Motor neuron (in vitro differentiated cells): ENCODE data around the gene PIK3R5. TPM values are rescaled to one million over a fixed set of nuclear protein-coding genes. Genes with fewer than 3 reads are reported as not detected.

Source experiments
- ATAC-seq, 8 experiments: fragments of 200-7000 bp; cut with Tn5 transposase; replicated peaks in 6 of 8; 2 replicates each; pipeline ENCODE4 v1.8.0; 2021; ENCODE audit warnings: mild to moderate bottlenecking in 8 of 8, moderate library complexity in 8 of 8
- H3K27ac ChIP-seq, 2 donors: fragments of 250-450 bp; sonication (Bioruptor Pico); 2 replicates each; pipeline ENCODE4 v1.9.0; 2021; ENCODE audit warnings: antibody characterized with exemption in 2 of 2, mild to moderate bottlenecking in 2 of 2, moderate library complexity in 1 of 2
- H3K4me1 ChIP-seq, 2 donors: fragments of 250-450 bp; sonication (Bioruptor Pico); replicated peaks in 1 of 2; 2 replicates each; pipeline ENCODE4 v1.6.1; 2021; ENCODE audit warnings: antibody characterized with exemption in 2 of 2, mild to moderate bottlenecking in 2 of 2, moderate library complexity in 1 of 2
- H3K4me3 ChIP-seq, 5 donors: fragments of 250-450 bp; sonication (Bioruptor Pico); 2 replicates each; pipeline ENCODE4 v1.9.0; 2021; ENCODE audit warnings: antibody characterized with exemption in 5 of 5, mild to moderate bottlenecking in 5 of 5, moderate library complexity in 4 of 5
- WGBS, 10 experiments: fragments of 450-650 bp; shearing (Covaris generic); methylation state at CpG; one replicate each; pipeline ENCODE4 v1.0.0; 2022; 5-methylcytosine and 5-hydroxymethylcytosine counted together
- in situ Hi-C, 9 experiments: fragments of 400-800 bp; cut with MboI; loops; one replicate each; pipeline ENCODE4 v1.15.0; 2021; ENCODE audit warnings: low sequenced_read_pairs in 9 of 9, low pct_unique_long_range_greater_than_20kb in 2 of 9; ENCODE audit not compliant: unreplicated experiment in 9 of 9
- total RNA-seq, 8 experiments: library from RNA; unstranded; fragments of 300-600 nt; gene quantifications; 2 replicates each; pipeline versions ENCODE4 v1.2.3 to v1.2.4, GENCODE V29; 2022

The PIK3R5 gene
- total RNA-seq, 8 experiments from 2014 or later: 0.27 to 1.7 (median 0.86) TPM

DNA sequence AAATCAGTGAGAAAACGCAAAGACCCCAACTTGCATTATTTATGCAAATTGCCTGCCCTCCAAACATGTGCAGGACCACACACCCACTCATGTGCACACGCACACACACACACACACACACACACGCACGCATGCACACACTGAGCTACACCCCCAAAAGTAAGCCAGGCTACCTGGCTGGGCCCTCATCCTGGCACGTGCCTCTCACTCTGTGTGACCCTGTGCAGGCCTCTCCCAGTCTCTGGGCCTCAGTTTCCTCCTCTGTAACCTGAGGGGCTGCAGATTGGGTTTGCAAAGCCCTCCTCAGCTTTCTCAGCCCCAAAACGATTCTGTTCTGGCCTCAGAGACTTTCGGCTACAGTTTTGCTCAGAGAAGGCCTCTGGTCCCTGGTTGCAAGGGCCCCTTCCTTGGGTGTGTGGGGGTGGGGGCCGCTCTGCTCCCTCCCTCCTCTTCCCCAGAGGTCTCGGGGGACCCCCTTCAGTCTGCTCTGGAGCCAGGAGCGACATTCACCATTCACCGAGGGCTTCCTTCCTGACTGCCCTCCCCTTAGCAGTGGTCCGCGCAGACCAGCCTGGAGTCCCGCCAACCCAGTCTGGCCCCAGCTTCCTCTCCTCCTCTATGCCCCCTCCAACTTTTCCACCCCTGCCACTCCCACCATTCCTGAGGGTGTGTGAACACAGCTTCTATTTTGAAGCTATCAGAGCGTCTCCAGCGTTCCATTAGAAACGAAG is 92.6 kb downstream of the PIK3R5 start:
- Histone ChIP-seq H3K4me1 (no peaks in the 10 kb centered on the region), H3K4me3 (no peak overlapping the region), H3K27ac (no peak overlapping the region)
- 0 to 100% (median 67%) methylated on average over 1 to 11 of the region's 17 CpGs; no CpG with 5 or more reads in 2 of the 10 experiments for WGBS, 10 experiments
- in situ Hi-C loops: no loop called here
- no peak for ATAC-seq

DNA sequence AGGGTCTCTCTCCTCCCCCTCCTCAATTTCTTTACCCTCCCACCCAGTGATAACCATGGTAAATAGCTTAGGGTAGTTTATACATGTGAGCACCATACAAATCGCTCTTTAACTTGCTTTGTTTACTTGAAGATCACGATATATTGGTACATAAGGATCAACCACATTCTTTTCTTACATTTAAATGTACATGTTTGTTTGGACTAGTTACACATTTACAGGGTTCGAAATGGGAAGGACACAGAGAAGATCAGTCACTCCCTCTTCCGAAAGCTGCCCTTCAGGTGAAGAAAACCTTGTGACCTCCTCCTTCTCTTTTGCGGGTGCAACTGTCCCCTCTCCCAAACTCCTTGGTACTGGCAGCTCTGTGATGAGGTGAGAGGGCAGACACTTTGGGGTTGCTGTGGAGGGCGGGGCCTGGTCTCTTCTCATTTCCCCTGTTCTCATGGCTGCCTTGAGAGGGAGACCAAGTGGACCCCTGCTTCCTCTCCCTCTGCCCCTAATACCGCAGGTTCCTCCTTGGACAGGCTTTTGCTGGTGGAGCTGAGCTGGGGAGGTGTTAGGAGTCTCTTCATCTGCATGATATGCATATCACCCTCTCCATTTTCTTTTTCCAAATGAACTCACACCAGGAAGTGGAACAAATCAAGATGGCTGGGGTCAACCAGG is 93.3 kb downstream of the PIK3R5 start:
- 0 to 94% (median 77%) methylated on average over 1 to 4 of the region's 7 CpGs; no CpG with 5 or more reads in 1 of the 10 experiments for WGBS, 10 experiments
- H3K4me1 ChIP-seq: no peaks in the 10 kb centered on the region
- in situ Hi-C loops: no loop called here
- no peak overlapping the region for H3K4me3 ChIP-seq
- no peak overlapping the region for H3K27ac ChIP-seq
- no peak for ATAC-seq

DNA sequence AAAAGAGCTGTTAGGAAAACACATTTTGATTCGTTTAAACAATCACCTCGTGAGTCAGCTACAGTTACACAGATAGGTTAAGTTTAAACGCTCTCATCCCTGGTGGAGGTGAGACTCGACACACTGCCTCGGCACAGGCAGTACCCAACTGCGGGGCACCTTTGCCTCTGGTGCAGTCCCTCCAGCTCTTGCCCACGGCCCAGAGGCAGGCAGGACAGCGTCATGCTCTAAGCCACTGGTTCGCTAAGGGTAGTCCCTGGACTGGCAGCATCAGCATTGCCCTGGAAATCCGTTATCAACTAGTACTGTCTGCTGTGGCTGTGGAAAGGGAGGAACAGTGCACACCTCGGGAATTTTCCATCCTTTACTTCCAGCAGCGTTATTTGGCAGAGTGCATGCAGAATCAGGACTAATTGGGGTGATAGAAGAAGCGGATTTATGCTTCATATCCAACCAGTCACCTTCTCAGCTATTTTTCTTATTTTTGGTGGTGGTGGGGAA is 94.4 kb downstream of the PIK3R5 start:
- no peaks in the 10 kb centered on the region for H3K4me1 ChIP-seq
- no peak for ATAC-seq
- H3K27ac ChIP-seq: no peak overlapping the region
- H3K4me3 ChIP-seq: no peak overlapping the region
- in situ Hi-C loops: no loop called here
- WGBS, 10 experiments: 20 to 100% (median 85%) methylated on average over 1 to 13 of the region's 13 CpGs; no CpG with 5 or more reads in 1 of the 10 experiments

DNA sequence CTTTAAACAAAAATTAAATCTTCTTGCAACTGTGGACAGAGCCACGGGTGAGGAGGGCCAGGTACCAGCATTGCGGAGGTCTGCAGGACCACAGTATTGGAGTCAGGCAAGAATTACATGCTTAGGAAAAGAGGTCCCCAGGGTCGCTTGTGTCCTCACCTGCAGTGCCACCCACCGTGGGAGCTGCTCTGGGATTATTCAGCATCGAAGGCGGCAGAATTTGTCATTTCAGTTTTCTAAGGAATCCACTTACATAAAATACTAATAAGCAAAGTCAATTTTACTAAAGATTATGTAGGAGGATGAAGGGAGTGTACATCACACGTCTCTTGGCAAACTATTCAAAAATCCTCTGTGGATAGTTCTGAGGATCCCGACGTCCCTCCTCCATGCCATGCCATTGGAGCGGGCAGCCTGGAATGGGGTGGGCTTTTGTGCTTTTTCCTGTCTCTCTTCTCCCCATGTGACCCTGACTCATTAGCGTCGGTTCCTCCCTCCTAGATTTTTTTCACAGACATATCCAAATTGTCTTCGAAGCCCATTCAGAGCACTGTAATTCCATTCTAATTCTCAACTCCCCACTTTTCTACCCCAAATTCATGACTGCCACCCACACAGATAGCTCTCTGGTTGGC is 95.0 kb downstream of the PIK3R5 start:
- no peak for ATAC-seq
- Histone ChIP-seq H3K27ac (no peak overlapping the region), H3K4me3 (no peak overlapping the region), H3K4me1 (no peaks in the 10 kb centered on the region)
- WGBS, 10 experiments: 54 to 100% (median 91%) methylated on average over 1 to 9 of the region's 13 CpGs; no CpG with 5 or more reads in 1 of the 10 experiments
- in situ Hi-C loops: no loop called here

DNA sequence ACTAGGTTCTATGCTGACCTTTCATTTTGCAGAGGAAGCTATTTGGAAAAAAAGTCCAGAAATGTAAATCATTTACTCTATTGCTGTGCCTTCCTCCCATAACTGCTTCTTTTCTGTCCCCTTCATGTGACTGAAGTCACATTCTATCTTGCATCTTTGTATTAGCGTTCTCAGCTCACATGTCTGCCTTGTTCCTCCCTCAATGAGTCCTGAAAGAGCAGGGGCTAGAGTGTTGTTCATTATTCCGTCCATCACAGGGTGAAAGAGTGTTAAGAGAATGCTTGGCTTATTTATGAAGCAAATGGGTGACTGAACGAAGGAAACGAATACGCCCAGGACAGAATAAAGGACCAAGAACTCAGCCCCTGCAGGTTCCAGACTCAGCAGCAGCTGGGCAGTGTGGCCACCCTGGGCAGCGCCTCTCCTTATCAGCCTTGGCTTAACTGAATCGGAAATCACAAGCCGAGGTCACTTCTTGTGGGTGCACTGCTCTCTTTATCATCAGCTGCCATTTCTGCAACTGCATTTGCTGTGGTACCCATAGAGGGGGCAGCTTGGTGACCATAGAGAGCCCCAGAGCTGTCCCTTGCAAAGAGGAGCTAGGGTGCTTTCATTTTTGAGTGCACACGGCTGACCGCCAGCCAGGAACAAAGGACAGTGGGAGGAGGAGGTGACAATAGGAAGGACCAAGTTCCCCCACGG is 96.2 kb downstream of the PIK3R5 start:
- Histone ChIP-seq H3K27ac (no peak overlapping the region), H3K4me3 (no peak overlapping the region), H3K4me1 (no peaks in the 10 kb centered on the region)
- WGBS, 10 experiments: 17 to 100% (median 71%) methylated on average over 1 to 9 of the region's 11 CpGs
- peak in 3 of 8 experiments; percentile 40 to 59 (median 53) for ATAC-seq
- in situ Hi-C loops: no loop called here

DNA sequence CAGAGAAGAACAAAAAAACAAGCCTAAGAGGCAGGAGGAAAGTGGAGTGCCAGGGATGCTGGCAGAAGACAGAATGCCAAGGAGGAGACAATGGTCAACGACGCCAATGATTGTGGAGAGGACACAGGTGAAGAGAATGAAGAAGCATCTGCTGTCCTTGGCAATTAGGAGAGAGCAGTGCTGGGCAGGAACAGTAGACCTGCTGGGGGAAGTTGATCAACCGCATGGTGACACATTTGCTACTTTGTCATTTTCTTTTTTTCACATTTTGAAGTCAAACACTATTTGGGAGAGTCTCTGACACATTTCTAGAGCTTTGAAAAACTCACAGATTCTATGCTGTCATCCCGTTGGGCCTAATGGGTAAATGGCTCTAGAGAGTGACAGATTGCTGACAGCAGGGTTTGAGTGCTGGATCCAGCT is 97.0 kb downstream of the PIK3R5 start:
- ATAC-seq: no peak
- Histone ChIP-seq H3K4me1 (no peaks in the 10 kb centered on the region), H3K27ac (no peak overlapping the region), H3K4me3 (no peak overlapping the region)
- in situ Hi-C loops: no loop called here
- 51 to 100% (median 86%) methylated on average over 1 to 4 of the region's 4 CpGs; no CpG with 5 or more reads in 1 of the 10 experiments for WGBS, 10 experiments

DNA sequence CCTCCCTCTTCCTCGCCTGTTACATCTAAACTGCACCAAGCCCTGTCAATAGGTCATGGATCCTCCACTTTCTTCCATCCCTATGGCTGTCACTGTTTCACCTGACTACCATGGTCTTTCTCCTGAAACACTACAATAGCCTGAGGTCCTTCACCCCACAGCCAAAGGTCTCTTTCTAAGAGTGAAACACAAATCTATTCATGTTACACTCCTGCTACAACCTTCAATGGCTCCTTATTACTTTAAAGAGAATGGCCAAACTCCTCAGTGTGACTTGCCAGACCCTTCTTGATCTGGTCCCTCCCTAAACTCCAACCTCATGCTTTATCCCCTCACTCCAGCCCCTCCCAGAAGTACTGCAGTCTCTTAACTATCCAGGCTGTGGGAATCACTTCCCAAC is 97.4 kb downstream of the PIK3R5 start:
- in situ Hi-C loops: no loop called here
- H3K4me3 ChIP-seq: no peak overlapping the region

DNA sequence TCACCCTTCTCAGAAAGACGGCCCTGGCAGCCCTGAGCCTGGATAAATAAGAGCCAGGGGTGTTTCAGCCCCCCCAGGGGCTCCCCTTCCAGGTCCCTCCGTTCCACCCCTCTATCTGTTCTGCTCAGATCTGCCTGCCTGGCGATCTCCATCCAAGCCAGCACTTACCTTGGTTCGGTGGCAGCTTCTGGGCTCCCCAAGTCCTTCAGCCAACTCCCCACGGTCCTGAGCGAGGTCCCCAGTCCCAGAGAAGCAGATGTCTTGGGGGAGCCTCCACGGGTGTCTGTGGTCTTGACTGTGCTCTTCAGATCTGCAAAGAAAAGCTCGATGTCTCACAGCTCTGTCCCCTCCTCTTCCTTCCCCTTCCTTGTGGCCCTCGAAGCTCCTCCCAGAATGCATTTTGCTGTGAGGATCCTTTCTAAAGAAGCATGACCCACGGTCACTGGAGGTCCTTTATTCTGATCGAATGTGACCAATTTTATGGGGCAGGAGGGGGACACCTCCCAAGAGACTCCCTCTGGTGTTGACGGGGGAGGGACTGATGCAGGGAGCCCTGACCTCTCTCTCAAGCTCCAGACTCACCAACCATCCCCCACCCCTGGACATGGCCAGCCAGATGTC is 98.0 kb downstream of the PIK3R5 start, which contains the start of gene PIK3R6:
Gene PIK3R6 (minus strand): TSS at position 314 of the 621 bp plus-strand sequence. CDS start 17,880 bp downstream, outside the sequence.
- in situ Hi-C loops: no loop called here
- ATAC-seq: no peak
- WGBS, 10 experiments: 0 to 100% (median 55%) methylated on average over 1 to 5 of the region's 12 CpGs; no CpG with 5 or more reads in 5 of the 10 experiments
- H3K4me3 ChIP-seq: no peak within 1 kb of the TSS
- H3K27ac ChIP-seq: no peak within 1 kb of the TSS
- H3K4me1 ChIP-seq: no peaks in the 10 kb centered on the region

More for the DNA sequence above, 97.4 kb downstream of the PIK3R5 start:
- no peak overlapping the region for H3K27ac ChIP-seq
- H3K4me1 ChIP-seq: no peaks in the 10 kb centered on the region
- WGBS, 10 experiments: 83 to 100% methylated on average over 1 of the region's 1 CpG; no CpG with 5 or more reads in 8 of the 10 experiments
- ATAC-seq: no peak

DNA sequence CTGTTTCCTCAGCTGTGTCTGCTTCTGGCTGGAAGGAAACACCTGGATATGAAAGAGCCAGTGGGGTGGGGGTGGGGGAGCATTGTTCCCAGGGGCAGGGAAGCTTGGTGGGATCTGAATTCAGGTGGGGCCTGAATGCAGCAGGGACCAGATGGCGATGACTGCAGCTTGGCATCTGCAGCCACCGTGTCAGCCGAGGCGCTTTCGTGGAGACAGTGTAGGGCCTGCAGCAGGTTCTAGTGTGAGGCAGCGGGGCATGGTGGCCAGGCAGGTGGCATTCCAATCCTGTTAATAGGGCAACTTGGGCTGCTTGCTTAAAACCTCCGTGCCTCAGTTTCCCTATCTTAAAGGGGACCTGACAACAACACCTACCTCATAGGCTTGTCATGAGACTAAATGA is 99.7 kb downstream of the PIK3R5 start:
- Histone ChIP-seq H3K27ac (no peak overlapping the region), H3K4me1 (no peaks in the 10 kb centered on the region), H3K4me3 (no peak overlapping the region)
- 0 to 93% methylated on average over 1 to 3 of the region's 7 CpGs; no CpG with 5 or more reads in 8 of the 10 experiments for WGBS, 10 experiments
- in situ Hi-C loops: no loop called here
- no peak for ATAC-seq

DNA sequence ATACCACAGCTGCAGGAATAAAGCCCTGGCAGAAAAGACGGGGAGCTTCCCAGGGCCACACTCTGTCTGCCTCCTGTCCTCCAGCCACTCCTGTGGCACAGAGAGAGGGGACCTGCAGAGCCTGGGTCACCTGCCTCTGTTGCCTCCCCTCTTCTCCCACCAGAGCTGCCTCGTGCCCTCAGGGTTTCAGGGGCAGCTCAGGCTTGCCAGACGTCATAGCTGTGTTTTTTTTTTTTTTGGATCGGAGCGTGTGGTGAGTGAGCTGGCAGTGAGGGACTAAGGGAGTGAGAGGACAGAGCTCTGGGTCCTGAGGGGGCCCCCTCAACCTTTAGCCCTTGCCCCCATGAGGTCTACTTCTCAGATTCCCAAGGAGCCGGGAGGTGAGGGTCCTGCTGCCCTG is 100.1 kb downstream of the PIK3R5 start:
- 67 to 79% methylated on average over 1 to 4 of the region's 6 CpGs; no CpG with 5 or more reads in 8 of the 10 experiments for WGBS, 10 experiments
- ATAC-seq: no peak
- Histone ChIP-seq H3K4me3 (no peak overlapping the region), H3K4me1 (no peaks in the 10 kb centered on the region), H3K27ac (no peak overlapping the region)
- in situ Hi-C loops: no loop called here

DNA sequence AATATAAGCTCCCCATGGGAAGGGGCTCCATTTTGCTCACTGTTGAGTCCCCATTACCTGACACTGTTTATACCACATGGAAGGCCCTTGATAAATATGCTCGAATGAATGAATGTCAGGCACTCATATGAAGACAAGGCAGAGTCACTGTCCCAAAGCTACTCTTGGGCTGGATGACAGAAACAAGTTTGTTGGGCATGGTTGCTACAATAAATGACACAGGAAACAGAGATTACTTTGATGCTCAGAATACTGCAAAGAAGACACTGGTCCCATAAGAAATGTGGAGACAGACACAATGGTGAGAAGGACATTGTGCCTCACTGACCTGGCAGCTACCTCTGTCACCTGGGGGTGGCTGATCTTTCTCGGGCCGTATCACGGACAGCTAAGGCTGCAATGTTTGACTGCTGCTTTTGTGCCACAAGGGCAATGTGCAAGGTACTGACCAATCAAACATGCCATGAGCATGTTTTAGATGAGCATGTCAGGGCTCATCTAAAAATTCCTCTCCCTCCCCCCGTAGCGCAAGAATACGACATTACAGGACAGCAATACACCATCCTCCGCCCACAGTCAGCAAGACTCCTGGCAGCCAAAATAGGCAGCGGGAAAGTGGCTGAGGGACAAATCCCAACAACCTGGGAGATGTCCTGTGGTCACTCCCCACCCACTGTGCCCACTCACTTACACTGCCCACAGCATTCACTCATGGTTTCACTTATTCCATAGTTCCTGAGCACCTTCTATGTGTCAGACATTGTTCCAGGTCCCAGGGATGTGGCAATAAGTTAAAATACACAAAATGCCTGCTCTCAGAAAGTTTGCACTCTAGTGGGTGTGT is 103.1 kb downstream of the PIK3R5 start:
- Histone ChIP-seq H3K4me1 (peaks cover 9 to 14% of the 10 kb centered on the region in 2 donors), H3K27ac (no peak overlapping the region), H3K4me3 (no peak overlapping the region)
- WGBS, 10 experiments: 47 to 100% (median 82%) methylated on average over 1 to 7 of the region's 9 CpGs; no CpG with 5 or more reads in 2 of the 10 experiments
- in situ Hi-C loops: no loop called here
- ATAC-seq: no peak
